Measurements from ENCODE around the gene HDAC1. TPM values are rescaled to one million over a fixed set of nuclear protein-coding genes. Genes with fewer than 3 reads are reported as not detected.

The HDAC1 gene
- total RNA-seq, 2 donors from 2014 or later = 34.8 to 34.9 TPM

- no peak for ATAC-seq
- intact Hi-C loops (cut with DNase I) = no loop called here
Measured at GRCh38 chr1:32357614-32358013, 65.7 kb downstream of the HDAC1 start.

DNA sequence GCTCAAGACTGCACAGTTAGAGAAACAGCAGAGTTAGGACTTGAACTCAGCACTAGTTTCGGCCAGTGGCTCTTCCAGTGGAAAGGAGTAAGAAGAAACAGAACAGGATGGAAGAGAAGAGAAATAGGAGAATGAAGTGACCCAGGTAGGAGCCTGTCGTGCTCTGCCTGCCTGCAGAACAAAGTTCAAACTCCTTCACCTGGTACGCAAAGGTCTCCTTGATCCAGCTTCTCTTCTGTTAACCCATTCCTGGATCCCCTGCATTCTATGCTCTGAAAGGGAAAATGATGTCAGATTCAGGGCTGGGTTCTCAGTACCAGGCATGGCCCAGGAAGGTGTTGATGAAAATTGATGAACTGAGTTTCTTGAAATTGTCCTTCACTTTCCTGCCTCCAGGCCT is 66.6 kb downstream of the HDAC1 start:
- intact Hi-C loops (cut with DNase I) = no loop called here
- ATAC-seq = no peak

More at GRCh38 chr1:32357614-32358013, 65.7 kb downstream of the HDAC1 start:
- no peak for DNase-seq

GRCh38 chr1:32361308-32361673 is 69.4 kb downstream of the HDAC1 start:
- intact Hi-C loops (cut with DNase I) = no loop called here
- DNase-seq (no peak), ATAC-seq (no peak)

More for the DNA sequence above, 66.6 kb downstream of the HDAC1 start:
- no peak for DNase-seq

DNA sequence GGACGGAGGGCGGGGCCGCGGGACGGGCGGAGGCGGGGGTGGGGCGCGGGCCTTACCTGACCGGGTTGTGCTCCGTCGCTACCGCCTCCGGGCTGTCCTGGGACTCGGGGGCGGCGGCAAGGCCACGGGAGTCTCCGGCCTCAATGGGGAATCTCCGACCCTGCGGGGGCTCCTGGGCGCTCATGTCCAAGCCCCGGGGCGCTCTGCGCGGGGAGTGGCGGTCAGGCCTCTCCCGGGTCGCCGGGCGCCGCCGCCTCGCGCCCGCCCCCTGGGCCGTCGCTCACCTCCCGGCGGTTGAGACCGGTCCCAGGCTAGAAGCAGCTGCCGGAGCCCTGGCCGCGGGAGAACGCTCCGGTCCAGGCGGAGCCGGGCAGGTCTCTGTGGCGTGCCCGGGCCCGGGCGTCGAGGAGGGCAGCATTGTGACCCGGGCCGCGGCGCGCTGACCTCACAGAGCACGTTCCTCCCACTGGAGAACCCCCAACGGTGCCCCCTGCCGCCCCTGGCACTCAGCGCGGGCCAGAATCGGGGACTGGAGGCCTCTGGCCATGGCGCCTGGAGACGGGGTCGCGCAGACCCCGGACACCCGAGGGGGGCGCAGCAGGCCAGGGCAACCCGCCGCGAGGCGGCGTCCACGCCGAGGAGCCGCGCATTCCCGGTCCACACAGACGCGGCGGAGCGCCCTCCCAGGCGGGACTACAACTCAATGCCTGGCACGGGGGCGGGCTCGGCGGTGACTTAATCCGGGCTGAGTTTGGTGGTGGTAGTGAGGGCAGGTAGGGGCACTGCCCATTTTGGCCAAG is 70.0 kb downstream of the HDAC1 start:
- intact Hi-C loops (cut with DNase I) = no loop called here
- DNase-seq = peak; percentile 76
- peak; percentile 75 to 82 for ATAC-seq

DNA sequence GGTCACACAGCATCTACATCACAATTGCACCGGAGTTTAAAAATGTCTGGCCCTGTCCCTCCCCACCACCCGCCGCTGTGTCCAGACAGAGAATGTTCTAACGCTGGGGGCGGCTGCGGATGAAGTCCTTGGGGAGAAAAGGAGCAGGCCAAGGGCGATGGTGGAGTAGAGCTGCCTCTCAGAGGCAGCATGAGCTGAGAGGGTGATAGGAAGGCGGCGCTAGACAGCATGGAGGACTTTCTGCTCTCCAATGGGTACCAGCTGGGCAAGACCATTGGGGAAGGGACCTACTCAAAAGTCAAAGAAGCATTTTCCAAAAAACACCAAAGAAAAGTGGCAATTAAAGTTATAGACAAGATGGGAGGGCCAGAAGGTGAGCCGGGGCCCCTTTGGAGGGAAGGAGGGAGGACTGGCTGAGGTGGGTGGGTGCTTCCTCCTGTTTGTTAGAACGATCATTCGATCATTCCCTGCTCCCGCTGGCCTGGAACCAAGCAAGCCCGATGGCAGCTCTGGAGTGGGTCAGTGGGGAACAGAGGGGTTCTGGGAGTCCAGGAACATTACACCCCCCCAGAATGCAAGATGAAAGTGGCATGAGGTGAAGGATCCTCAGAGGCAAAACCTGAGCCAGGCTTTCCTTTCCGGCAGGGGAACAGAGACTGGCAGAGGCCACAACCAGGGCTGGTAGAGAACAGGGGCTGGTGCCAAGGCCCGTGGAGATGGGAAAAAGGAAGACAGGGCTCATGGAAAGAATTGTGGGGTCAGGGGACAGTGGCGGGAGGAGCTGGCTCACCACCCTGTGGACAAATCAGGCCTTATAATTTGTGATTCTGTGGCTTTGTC is 70.8 kb downstream of the HDAC1 start, which contains the start of the genes FAM229A and TSSK3:
Gene FAM229A, minus strand, starts transcription at position 12 of the 840 bp plus-strand sequence. CDS start 394 bp downstream, outside the sequence.
Gene TSSK3, plus strand, starts transcription at position 66 of the 840 bp plus-strand sequence. Its CDS starts 163 bp downstream, at position 229.
- no peak for DNase-seq
- intact Hi-C loops (cut with DNase I) = no loop called here

GRCh38 chr1:32363713-32364112 is 71.8 kb downstream of the HDAC1 start:
- intact Hi-C loops (cut with DNase I) = no loop called here
- DNase-seq (no peak), ATAC-seq (no peak)

More for the DNA sequence above, 70.8 kb downstream of the HDAC1 start, which contains the start of the genes FAM229A and TSSK3:
- ATAC-seq = peak in 1 of 2 donors; percentile 38

DNA sequence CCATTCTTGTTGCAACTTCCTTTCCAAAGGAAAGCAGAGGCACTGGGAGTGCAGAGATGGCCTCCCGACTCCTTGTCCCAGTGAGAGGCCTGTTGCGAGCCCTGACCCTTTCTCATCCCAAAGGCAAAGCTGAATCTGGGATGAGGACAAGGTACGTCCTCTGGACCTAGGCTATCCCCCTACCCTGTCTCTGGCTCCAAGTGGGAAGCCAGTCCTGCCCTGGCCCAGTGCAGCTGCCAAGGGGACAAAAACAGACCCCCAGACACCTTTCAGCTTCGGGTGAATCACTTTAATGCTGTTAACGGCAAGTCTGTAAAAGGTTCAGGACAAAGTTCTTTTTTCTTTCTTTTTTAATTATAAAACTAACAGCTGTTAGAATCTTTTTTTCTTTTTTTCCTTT is 73.0 kb downstream of the HDAC1 start:
- intact Hi-C loops (cut with DNase I) = no loop called here
- ATAC-seq = no peak
- DNase-seq = no peak

GRCh38 chr1:32365445-32365844 is 73.6 kb downstream of the HDAC1 start:
- DNase-seq = no peak
- ATAC-seq = no peak
- intact Hi-C loops (cut with DNase I) = no loop called here

- ATAC-seq = no peak
- DNase-seq = no peak
- intact Hi-C loops (cut with DNase I) = no loop called here
Measured at GRCh38 chr1:32367912-32368635, 76.2 kb downstream of the HDAC1 start.

GRCh38 chr1:32372149-32372756 is 80.4 kb downstream of the HDAC1 start:
- peak in 1 of 2 donors; percentile 27 for ATAC-seq
- intact Hi-C loops (cut with DNase I) = no loop called here

DNA sequence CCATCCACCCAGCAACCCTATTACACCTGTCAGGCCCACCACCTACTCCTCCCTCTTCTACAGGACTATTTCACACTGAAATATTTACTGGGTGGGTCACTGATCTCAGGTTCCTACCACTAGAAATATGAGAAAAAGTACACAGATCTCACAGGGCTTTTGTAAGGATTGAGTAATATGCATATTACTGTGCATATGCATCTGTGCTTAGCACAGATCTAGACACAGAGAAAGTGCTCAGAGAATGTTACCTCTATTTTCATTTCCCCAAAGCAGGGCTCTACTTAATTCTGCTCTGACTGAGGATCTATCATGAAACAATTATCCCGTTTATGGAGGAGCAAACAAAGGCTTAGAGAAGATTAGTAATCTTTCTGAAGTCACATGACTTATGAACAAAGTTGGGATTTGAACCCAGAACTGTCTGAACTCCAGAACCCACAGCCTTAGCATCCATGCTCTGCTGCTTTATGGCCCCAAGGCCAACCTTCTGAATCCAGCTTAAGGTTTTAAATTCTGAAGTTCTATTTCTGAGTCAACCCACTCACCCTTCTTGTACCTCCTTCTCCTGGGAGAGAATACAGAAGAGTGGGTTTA is 82.2 kb downstream of the HDAC1 start:
- DNase-seq (no peak), ATAC-seq (no peak)
- intact Hi-C loops (cut with DNase I) = no loop called here

More at GRCh38 chr1:32372149-32372756, 80.4 kb downstream of the HDAC1 start:
- no peak for DNase-seq

- ATAC-seq (no peak), DNase-seq (no peak)
- intact Hi-C loops (cut with DNase I) = no loop called here
Measured at GRCh38 chr1:32376199-32376598, 84.3 kb downstream of the HDAC1 start.

- ATAC-seq (no peak), DNase-seq (no peak)
- intact Hi-C loops (cut with DNase I) = no loop called here
Measured at GRCh38 chr1:32377541-32378220, 85.8 kb downstream of the HDAC1 start.

GRCh38 chr1:32380057-32380456 is 88.2 kb downstream of the HDAC1 start:
- intact Hi-C loops (cut with DNase I) = no loop called here

More at GRCh38 chr1:32380057-32380456, 88.2 kb downstream of the HDAC1 start:
- ATAC-seq (no peak), DNase-seq (no peak)
